Naive thymus-derived CD4-positive, alpha-beta T cell (primary cell): ENCODE measurements around the gene RAB3C. TPM values are rescaled to one million over a fixed set of nuclear protein-coding genes. Genes with fewer than 3 reads are reported as not detected.

Experiments
- ATAC-seq: fragments of 150-1000 bp; cut with Tn5 transposase; 2 replicates; pipeline ENCODE4 v1.10.0; 2021; ENCODE audit warnings: mild to moderate bottlenecking, moderate library complexity
- CTCF ChIA-PET: fragments of 350-600 bp; sonication (Branson Sonifier 250); formaldehyde crosslinking; loops from one replicate; lab custom pipeline; 2021; ENCODE audit warnings: antibody characterized with exemption; lab: Charles Lee
- POLR2A ChIA-PET: fragments of 350-600 bp; sonication (Branson Sonifier 250); formaldehyde crosslinking; loops from one replicate; lab custom pipeline; 2021; ENCODE audit warnings: antibody characterized with exemption, inconsistent platforms; lab: Charles Lee
- DNase-seq, 9 donors: peaks; one replicate each; pipeline versions ENCODE4 v3.0.0 to v3.0.0-alpha.2; 2020 to 2022; ENCODE audit warnings: mixed read lengths in 1 of 9
- H3K27ac ChIP-seq: one replicate; pipeline ENCODE4 v1.7.0; 2013; ENCODE audit warnings: mild to moderate bottlenecking, low read depth, low read length, moderate library complexity
- H3K27me3 ChIP-seq, 2 donors: one replicate each; pipeline ENCODE4 v1.7.0; 2013; ENCODE audit warnings: low read length in 2 of 2, mild to moderate bottlenecking in 2 of 2, moderate library complexity in 2 of 2; ENCODE audit not compliant: control insufficient read depth in 2 of 2, insufficient read depth in 2 of 2
- H3K36me3 ChIP-seq, 3 experiments: 1 replicate in 2 of 3; 2 replicates in 1 of 3; pipeline ENCODE4 v1.7.0; 2013; ENCODE audit warnings: low read length in 3 of 3, mild to moderate bottlenecking in 3 of 3, moderate library complexity in 1 of 3; ENCODE audit not compliant: insufficient read depth in 3 of 3, control insufficient read depth in 2 of 3
- H3K4me1 ChIP-seq, 2 donors: one replicate each; pipeline ENCODE4 v1.7.0; 2013; ENCODE audit warnings: low read length in 2 of 2, mild to moderate bottlenecking in 2 of 2, moderate library complexity in 1 of 2; ENCODE audit not compliant: control insufficient read depth in 2 of 2, insufficient read depth in 2 of 2
- H3K4me3 ChIP-seq: 2 replicates; pipeline ENCODE4 v1.7.0; 2013; ENCODE audit warnings: mild to moderate bottlenecking, low read length
- H3K9me3 ChIP-seq, 3 experiments: 1 replicate in 2 of 3; 2 replicates in 1 of 3; pipeline ENCODE4 v1.7.0; 2013; ENCODE audit warnings: low read length in 3 of 3; ENCODE audit not compliant: control insufficient read depth in 2 of 3
- H3K27ac Mint-ChIP-seq, 9 donors: one replicate each; pipeline ENCODE4 v1.8.0; 2020 to 2022; ENCODE audit warnings: mixed read lengths in 9 of 9, mild to moderate bottlenecking in 8 of 9, moderate library complexity in 5 of 9, inconsistent platforms in 2 of 9
- H3K27me3 Mint-ChIP-seq, 5 donors: one replicate each; pipeline ENCODE4 v1.8.0; 2021 to 2022; ENCODE audit warnings: mixed read lengths in 5 of 5, mild to moderate bottlenecking in 1 of 5
- H3K36me3 Mint-ChIP-seq, 5 donors: one replicate each; pipeline ENCODE4 v1.8.0; 2020 to 2022; ENCODE audit warnings: mixed read lengths in 5 of 5, mild to moderate bottlenecking in 3 of 5, inconsistent platforms in 1 of 5
- H3K4me1 Mint-ChIP-seq, 7 donors: one replicate each; pipeline ENCODE4 v1.8.0; 2020 to 2022; ENCODE audit warnings: mixed read lengths in 7 of 7, mild to moderate bottlenecking in 3 of 7, inconsistent platforms in 1 of 7
- H3K4me3 Mint-ChIP-seq, 10 donors: one replicate each; pipeline ENCODE4 v1.8.0; 2020 to 2022; ENCODE audit warnings: mild to moderate bottlenecking in 10 of 10, mixed read lengths in 10 of 10, moderate library complexity in 6 of 10, inconsistent platforms in 2 of 10
- H3K9me3 Mint-ChIP-seq, 11 donors: one replicate each; pipeline ENCODE4 v1.8.0; 2020 to 2022; ENCODE audit warnings: mixed read lengths in 11 of 11, mild to moderate bottlenecking in 4 of 11, inconsistent platforms in 1 of 11, moderate library complexity in 1 of 11
- intact Hi-C, 2 donors: fragments of 100-400 bp; cut with micrococcal nuclease; formaldehyde crosslinking; loops; one replicate each; pipeline ENCODE4 v1.15.1; 2023
- polyA plus RNA-seq, 2 donors: library from polyadenylated mRNA; unstranded; fragments of 300-500 nt; fragmentation: Illumina TruSeq; gene quantifications; one replicate each; pipeline ENCODE4 v1.2.3, GENCODE V29; 2021
- total RNA-seq, 6 experiments: library from RNA in 5 of 6; stranded (reverse) in 5 of 6; gene quantifications; 1 replicate in 5 of 6; 2 replicates in 1 of 6; pipeline ENCODE4 v1.2.3 and lab custom pipeline; 2021 to 2026

Gene RAB3C
- total and polyA plus RNA-seq, 7 experiments from 2014 or later: not detected

GRCh38 chr5:58731641-58732040, 148.8 kb downstream of the RAB3C start:
- H3K36me3 Mint-ChIP-seq: no peaks in the 10 kb centered on the region
- peaks cover 3 to 18% (median 6%) of the 10 kb centered on the region in 5 donors for H3K27me3 Mint-ChIP-seq
- ChIA-PET POLR2A (no interaction called here), CTCF (interaction anchor here (0.6 kb wide), 1 partner anchor 10 kb away, joined by 3 read pairs; no protein-coding TSS in a partner anchor)
- intact Hi-C loops: no loop called here
- no peak overlapping the region for H3K4me3 Mint-ChIP-seq
- H3K4me3 ChIP-seq: no peak overlapping the region
- H3K27me3 ChIP-seq: no peaks in the 10 kb centered on the region
- no peaks in the 10 kb centered on the region for H3K36me3 ChIP-seq
- no peaks in the 10 kb centered on the region for H3K9me3 ChIP-seq
- H3K27ac Mint-ChIP-seq: no peak overlapping the region
- H3K27ac ChIP-seq: no peak overlapping the region
- ATAC-seq: no peak
- DNase-seq: no peak
- H3K4me1 Mint-ChIP-seq: no peaks in the 10 kb centered on the region
- H3K9me3 Mint-ChIP-seq: peaks cover 0 to 9% (median 0%) of the 10 kb centered on the region in 11 donors
- H3K4me1 ChIP-seq: no peaks in the 10 kb centered on the region

GRCh38 chr5:58735637-58736036, 152.8 kb downstream of the RAB3C start:
- H3K4me3 Mint-ChIP-seq: no peak overlapping the region
- peaks cover 0 to 6% (median 0%) of the 10 kb centered on the region in 5 donors for H3K27me3 Mint-ChIP-seq
- H3K9me3 Mint-ChIP-seq: peaks cover 0 to 5% (median 0%) of the 10 kb centered on the region in 11 donors
- intact Hi-C loops: no loop called here
- H3K4me1 ChIP-seq: no peaks in the 10 kb centered on the region
- DNase-seq: no peak
- ChIA-PET POLR2A (no interaction called here), CTCF (no interaction called here)
- H3K36me3 ChIP-seq: no peaks in the 10 kb centered on the region
- no peak overlapping the region for H3K27ac Mint-ChIP-seq
- no peak overlapping the region for H3K27ac ChIP-seq
- H3K36me3 Mint-ChIP-seq: no peaks in the 10 kb centered on the region
- H3K27me3 ChIP-seq: no peaks in the 10 kb centered on the region
- no peak for ATAC-seq
- H3K9me3 ChIP-seq: no peaks in the 10 kb centered on the region
- no peak overlapping the region for H3K4me3 ChIP-seq
- H3K4me1 Mint-ChIP-seq: no peaks in the 10 kb centered on the region

GRCh38 chr5:58736214-58736613, 153.3 kb downstream of the RAB3C start:
- intact Hi-C loops: no loop called here
- POLR2A ChIA-PET: no interaction called here
- Mint-ChIP-seq H3K4me3 (no peak overlapping the region), H3K27ac (no peak overlapping the region), H3K36me3 (no peaks in the 10 kb centered on the region), H3K4me1 (no peaks in the 10 kb centered on the region), H3K27me3 (peaks cover 0 to 8% (median 0%) of the 10 kb centered on the region in 5 donors), H3K9me3 (peaks cover 0 to 5% (median 0%) of the 10 kb centered on the region in 11 donors)
- Histone ChIP-seq H3K4me3 (no peak overlapping the region), H3K27ac (no peak overlapping the region), H3K4me1 (no peaks in the 10 kb centered on the region), H3K27me3 (no peaks in the 10 kb centered on the region), H3K36me3 (no peaks in the 10 kb centered on the region), H3K9me3 (no peaks in the 10 kb centered on the region)
- no peak for ATAC-seq
- no peak for DNase-seq
- CTCF ChIA-PET: no interaction called here

DNA sequence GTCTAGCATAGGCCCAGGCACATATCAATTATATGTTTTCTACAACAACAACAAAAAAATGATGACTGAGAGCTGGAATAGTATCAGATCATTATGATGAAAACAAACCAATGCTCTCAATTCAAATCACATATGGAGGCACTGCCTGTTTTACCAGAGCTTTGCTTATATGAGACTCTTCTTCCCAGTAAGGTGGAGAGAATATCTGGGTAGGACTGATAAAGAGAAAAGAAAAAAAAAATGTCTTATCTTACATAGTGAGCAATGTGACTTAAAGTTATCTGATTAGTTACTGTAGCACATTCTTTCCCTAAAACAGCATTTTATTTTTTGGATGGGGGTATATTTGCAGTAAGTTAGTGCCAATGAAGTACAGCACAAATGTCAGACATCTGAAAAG, 154.8 kb downstream of the RAB3C start:
- Mint-ChIP-seq H3K27me3 (peaks cover 0 to 13% (median 6%) of the 10 kb centered on the region in 5 donors), H3K36me3 (no peaks in the 10 kb centered on the region), H3K4me3 (no peak overlapping the region), H3K4me1 (no peaks in the 10 kb centered on the region), H3K9me3 (peaks cover 0 to 5% (median 0%) of the 10 kb centered on the region in 11 donors), H3K27ac (no peak overlapping the region)
- Histone ChIP-seq H3K27me3 (no peaks in the 10 kb centered on the region), H3K4me1 (no peaks in the 10 kb centered on the region), H3K4me3 (no peak overlapping the region), H3K27ac (no peak overlapping the region), H3K36me3 (no peaks in the 10 kb centered on the region), H3K9me3 (no peaks in the 10 kb centered on the region)
- no peak for DNase-seq
- no peak for ATAC-seq
- ChIA-PET CTCF (interaction anchor here (1.1 kb wide), 1 partner anchor 15 kb away, joined by 3 read pairs; no protein-coding TSS in a partner anchor), POLR2A (no interaction called here)
- intact Hi-C loops: no loop called here

DNA sequence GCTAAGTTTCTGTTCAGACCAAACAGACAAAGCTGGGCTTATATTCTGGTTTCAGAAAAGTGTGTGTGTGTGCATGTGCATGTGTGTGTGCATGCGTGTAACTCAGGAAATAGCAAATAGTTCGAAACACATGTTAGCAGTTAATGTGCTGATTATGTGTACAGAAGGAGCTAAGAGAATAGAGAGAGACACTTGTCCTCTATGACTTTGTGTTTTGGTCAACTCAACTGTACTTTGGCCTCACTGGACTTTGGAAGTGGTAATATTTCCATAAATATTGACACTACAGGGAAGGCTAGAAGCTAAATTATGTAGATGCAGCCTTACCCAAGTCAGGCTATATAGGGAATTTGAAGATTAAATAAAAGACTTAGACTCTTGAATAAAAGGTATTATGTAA, 155.5 kb downstream of the RAB3C start:
- Mint-ChIP-seq H3K4me1 (no peaks in the 10 kb centered on the region), H3K36me3 (no peaks in the 10 kb centered on the region), H3K27me3 (peaks cover 0 to 13% (median 6%) of the 10 kb centered on the region in 5 donors), H3K4me3 (no peak overlapping the region), H3K27ac (no peak overlapping the region), H3K9me3 (peaks cover 0 to 5% (median 0%) of the 10 kb centered on the region in 11 donors)
- ChIA-PET CTCF (interaction anchor here (1.1 kb wide), 1 partner anchor 15 kb away, joined by 3 read pairs; no protein-coding TSS in a partner anchor), POLR2A (no interaction called here)
- H3K27me3 ChIP-seq: no peaks in the 10 kb centered on the region
- H3K27ac ChIP-seq: no peak overlapping the region
- H3K9me3 ChIP-seq: no peaks in the 10 kb centered on the region
- no peak for DNase-seq
- intact Hi-C loops: no loop called here
- no peaks in the 10 kb centered on the region for H3K4me1 ChIP-seq
- no peaks in the 10 kb centered on the region for H3K36me3 ChIP-seq
- ATAC-seq: no peak
- no peak overlapping the region for H3K4me3 ChIP-seq

GRCh38 chr5:58739051-58739450, 156.2 kb downstream of the RAB3C start:
- Mint-ChIP-seq H3K36me3 (no peaks in the 10 kb centered on the region), H3K9me3 (peaks cover 0 to 5% (median 0%) of the 10 kb centered on the region in 11 donors), H3K4me1 (no peaks in the 10 kb centered on the region), H3K27ac (no peak overlapping the region), H3K4me3 (no peak overlapping the region), H3K27me3 (peaks cover 0 to 15% (median 6%) of the 10 kb centered on the region in 5 donors)
- ATAC-seq: no peak
- ChIA-PET POLR2A (no interaction called here), CTCF (no interaction called here)
- H3K36me3 ChIP-seq: no peaks in the 10 kb centered on the region
- H3K27me3 ChIP-seq: no peaks in the 10 kb centered on the region
- no peak for DNase-seq
- intact Hi-C loops: no loop called here
- no peaks in the 10 kb centered on the region for H3K4me1 ChIP-seq
- no peak overlapping the region for H3K27ac ChIP-seq
- H3K9me3 ChIP-seq: no peaks in the 10 kb centered on the region
- H3K4me3 ChIP-seq: no peak overlapping the region

DNA sequence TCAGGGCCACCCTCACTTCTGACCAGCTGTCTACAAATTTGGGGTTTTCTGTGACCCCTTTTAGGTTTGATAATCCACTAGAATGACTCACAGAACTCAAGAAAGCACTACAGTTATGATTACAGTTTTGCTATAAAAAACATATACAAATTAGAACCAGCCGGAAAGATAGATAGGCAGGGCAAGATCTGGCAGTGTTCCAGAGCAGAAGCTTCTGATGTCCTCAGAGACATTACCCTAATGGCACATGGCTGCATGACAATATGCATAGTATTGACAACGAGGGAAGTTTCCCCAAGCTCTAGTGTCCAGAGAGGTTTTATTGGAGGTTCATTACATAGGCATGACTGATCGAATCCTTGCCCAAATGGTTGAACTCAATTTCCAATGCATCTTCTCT, 158.1 kb downstream of the RAB3C start:
- no peak for ATAC-seq
- POLR2A ChIA-PET: no interaction called here
- intact Hi-C loops: no loop called here

More for the DNA sequence above, 158.1 kb downstream of the RAB3C start:
- Histone ChIP-seq H3K4me1 (no peaks in the 10 kb centered on the region), H3K27ac (no peak overlapping the region), H3K9me3 (no peaks in the 10 kb centered on the region), H3K27me3 (no peaks in the 10 kb centered on the region), H3K4me3 (no peak overlapping the region), H3K36me3 (no peaks in the 10 kb centered on the region)
- CTCF ChIA-PET: no interaction called here
- Mint-ChIP-seq H3K4me1 (no peaks in the 10 kb centered on the region), H3K9me3 (peaks cover 0 to 5% (median 0%) of the 10 kb centered on the region in 11 donors), H3K27ac (no peak overlapping the region), H3K36me3 (no peaks in the 10 kb centered on the region), H3K27me3 (peaks cover 0 to 23% (median 11%) of the 10 kb centered on the region in 5 donors), H3K4me3 (no peak overlapping the region)
- no peak for DNase-seq
